HG02571 (cell line): ENCODE data around the gene KHSRP.
"Not testable (repeated sequence)": the region's sequence is repeated elsewhere in the genome, so short reads cannot be mapped to it uniquely, and the experiment has no call there.

Experiments used
- ATAC-seq: cut with Tn5 transposase; IDR thresholded peaks from one replicate; pipeline ENCODE4 v1.9.1; 2021; ENCODE audit warnings: mild to moderate bottlenecking, moderate library complexity; ENCODE audit not compliant: unreplicated experiment

Gene KHSRP

DNA sequence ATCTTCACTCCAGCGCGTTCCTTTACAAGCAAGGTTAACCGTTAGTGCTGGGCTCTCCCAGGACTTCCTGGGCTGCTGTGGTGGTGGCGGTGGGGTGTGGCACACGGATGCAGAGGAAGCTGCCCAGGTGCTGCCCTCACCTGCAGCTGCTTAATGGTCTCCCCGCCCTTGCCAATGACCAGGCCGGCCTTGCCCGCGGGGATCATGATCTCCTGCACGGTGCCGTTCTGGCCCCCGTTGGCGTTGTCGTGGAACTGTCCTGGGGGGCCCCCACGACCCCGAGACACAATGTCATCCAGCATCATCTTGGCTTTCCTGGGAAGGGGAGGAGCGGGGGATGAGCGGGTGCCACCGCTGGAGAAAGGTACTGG is 6.1 kb downstream of the KHSRP start:
- ATAC-seq: no peak

DNA sequence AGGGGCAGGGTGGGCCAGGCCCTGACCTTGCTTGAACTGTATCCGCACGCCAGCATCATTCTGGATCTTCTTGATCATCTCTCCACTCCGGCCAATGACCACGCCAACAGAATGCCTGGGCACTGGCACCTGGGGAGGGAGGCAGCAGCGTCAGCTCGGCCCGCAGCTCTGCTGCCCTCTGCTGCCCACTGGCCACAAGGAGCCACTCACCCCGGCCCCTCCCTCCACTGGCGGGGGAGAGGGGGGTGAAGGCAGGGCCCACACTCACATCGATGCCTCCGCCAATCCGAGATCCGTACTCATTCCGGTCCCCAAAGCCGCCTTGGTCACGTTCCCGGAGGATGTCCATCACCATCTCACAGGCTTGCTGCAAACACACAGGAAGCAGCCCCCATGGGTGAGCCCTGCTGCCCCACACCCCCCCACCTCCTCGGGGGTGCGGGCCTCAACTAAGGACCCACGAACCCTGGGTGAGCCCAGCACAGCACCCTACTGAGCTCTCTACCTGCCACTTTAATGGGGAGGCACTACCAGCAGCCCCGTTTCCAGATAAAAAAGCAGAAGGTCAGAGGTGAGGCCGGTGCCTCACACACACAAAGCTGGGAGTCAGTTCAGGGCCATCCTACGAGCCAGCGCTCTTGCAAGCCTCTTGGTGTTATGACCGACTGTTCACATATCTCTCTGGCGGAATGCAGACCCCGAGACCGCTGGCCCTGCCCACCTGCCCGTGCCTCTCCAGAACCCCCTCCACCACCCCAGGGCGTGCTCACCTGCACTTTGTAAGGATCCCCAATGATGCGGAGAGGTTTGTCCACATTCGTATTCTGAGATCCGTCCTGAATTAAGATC is 6.7 kb downstream of the KHSRP start:
- ATAC-seq: no peak

DNA sequence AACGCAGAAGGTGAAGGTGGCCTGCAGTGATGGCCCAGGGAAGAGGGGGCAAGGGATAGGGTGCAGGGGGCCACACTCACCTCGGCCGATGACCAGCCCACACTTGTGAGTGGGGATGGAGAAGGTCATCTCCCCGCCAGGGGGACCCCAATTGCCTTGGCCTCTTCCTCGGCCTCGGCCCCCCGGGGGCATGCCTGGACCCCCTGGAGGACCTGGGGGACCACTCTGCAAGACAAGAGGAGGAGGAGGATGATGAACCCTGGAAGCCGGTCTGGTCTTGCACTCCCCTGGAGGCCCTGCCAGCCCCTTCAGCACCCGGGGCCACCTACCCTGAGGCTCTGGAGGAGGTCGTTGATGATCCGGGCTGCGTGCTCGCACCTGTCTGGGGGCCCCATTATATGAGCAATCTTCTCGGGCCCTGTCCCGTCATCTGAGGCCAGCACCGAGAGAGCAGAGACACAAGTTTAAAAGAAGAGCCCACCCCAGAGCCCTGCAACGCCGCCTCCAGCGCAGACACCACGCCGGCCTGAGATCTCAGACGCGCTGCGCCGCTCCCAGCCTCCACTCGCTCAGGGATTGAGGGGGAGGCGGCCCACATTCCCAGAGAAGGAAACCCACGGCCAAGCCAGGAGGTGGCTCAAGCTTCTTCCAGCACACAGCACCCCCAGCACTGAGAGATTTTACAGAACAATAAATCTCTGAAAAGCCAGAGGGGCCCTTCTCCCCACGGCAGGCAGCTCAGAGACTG is 7.8 kb downstream of the KHSRP start:
- no peak for ATAC-seq

DNA sequence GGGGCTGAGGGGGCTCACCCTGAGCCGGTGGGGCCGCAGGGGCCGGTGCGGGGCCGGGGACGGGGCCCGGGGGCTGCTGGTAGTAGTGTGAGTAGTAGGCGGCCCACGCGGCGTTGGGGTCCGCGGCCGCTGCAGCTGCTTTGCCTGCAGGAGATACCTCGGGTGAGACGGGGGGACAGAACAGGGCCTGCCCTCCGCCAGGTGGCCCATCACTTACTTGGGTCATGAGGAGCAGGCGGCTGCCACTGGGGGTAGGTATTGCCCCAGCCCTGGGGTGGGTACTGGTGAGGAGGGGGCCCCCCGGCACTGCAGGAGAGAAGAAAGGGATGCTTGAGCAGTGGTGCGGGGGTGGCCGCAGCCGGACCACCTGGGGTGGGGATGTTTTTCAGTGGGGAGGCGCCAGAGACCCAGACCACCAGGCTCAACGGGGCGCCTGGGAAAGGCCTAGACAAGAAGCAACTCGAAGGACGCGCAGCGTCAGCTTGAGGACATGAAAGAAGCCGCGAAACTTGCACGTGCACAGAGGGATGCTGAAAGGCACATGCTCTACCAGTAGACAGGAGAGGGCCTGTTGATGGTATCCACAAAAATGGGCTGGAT is 8.9 kb downstream of the KHSRP start:
- ATAC-seq: no peak

DNA sequence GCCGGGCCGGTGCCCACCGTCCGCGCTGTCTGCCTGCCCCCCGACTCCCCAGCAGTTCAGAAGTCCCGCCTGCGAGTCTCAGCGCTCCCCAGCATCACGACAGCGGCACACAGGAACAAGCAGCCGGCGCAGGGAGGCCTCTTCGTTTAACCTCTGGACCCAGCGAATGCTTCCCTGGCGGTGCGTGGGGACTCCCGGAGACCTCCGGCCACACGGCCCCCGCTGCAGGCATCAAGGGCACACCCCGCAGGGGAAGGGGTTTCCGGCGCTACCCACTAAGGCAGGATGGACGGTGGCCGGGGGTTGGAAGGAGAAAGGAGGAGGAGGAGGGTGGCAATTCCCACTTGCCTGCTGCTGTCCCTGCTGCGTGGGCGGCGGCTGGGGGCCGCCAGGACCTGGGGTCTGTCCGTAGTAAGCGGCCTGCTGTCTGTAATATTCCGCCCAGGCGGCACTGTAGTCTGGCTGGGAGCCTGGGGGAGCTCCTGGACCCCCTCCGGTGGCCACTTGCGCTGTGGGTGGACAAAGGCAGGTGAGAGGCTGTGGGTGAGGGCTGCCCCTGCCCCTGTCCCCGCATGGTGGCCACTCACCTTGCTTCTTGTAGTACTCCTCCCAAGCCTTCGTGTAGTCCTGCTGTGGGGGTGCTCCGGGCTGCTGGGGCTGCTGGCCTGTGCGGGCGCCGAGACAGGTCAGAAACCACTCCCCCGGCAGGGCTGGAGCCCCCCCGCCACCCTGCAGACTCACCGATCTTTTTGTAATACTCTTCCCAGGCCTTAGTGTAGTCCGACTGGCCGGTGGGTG is 9.6 kb downstream of the KHSRP start:
- ATAC-seq: no peak

DNA sequence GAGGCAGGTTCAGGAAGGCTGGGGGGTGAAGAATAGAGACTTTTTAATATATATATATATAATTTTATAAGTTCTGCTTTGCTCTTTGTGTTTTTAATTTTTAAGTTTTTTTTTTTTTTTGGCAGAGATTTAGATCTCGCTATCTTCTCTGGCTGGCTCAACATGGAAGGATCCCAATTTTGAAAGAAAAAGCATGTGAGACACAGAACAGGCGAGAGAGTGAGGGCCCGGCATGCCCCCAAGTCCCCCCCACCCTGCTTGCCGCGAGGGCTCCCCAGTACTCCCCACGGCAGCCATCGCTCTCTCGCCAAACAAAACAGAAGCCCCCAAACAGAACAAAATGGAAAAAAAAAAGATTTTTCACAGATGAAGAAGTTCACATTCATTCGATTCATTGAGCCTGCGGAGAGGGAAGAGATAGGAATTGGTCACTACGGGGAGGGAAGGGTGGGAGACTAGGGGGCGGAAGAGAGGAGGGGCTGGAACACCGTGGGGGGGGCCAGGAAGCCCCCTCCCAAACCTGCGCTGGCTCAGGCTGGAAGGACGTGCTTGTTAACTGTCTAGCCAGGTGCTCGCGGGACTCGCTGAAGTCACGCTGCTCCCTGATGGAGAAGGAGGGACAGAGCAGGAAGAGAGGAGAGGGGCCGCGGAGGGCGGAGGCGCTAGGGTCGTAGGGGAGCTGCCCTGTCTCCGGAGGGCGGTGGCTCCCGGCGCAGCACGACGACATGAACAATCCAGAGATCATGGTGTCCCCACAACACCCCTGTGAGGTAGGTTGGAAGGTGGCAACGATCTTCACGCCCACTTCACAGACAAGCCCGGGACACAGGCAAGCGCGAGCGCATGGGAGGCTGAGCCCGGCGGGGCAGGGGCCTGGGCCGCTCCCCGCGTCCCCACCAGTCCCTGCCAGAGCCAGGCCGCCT is 10.6 kb downstream of the KHSRP start:
- no peak for ATAC-seq

DNA sequence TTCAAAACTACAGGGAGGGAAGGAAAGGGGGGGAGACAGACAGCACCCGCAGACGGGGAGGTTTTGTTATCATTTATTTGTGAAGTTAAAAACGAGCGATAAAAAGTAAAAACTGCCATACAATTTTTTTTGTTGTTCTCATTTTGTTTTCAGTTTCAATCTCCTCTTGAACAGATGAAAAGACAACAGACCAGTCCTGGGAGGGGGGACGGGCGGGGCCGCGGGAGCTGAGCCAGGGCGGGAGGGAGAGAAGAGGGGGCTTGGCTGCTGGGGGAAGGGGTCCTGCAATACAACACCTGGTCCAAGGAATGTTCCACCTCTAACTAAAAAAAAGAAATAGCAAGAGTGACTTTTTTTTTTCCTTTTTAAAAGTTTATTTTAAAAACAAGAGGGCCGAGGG is 11.3 kb downstream of the KHSRP start:
- no peak for ATAC-seq

DNA sequence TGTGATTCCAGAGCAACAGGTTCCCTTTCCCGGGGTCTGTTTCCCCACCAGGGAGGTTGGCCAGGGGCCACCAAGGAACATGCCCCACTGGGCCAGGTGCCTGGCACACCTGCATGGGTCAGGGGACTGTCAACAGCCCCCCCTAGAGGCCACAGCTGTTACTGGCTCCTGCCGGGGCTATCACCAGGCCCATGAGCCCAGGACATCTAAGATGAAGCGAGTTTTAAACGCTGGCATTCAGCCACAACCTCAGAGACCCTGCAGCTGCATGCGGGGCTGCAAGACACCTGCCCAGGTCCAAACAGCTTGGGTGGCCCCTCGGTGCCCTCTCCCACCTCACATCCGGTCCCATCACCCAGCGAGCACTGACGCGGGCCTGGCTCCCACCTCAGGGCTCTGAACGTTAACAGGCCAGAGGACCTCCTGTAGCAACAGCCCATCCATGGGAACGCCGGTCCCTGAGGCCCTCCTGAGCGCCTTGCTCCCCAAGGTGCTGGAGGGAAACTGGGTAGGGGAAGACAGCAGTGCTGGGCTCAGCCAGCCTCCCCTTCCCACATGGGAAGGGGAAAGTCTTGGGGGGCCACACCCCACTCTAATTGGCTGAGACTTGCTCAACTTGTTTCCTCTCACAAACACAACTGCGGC is 12.0 kb downstream of the KHSRP start:
- no peak for ATAC-seq

DNA sequence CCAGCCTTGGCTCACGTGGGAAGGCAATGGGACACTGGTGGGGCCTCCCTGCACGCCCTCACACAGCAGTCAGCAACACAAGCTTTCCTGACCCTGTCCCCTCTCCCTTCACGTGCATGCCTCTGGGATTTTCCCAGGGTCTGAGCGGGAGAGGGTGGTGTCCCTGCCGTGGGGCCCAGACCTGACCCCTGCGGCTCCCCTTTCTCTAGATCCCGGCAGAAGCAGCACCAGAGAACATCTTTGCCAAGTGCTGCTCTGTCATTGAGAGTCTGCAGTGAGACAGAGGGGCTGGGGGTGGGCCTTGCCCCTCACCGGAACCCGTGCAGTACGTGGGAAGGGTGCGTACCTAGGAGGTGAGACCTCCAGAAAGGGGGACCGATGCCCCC is 12.6 kb downstream of the KHSRP start:
- ATAC-seq: no peak

DNA sequence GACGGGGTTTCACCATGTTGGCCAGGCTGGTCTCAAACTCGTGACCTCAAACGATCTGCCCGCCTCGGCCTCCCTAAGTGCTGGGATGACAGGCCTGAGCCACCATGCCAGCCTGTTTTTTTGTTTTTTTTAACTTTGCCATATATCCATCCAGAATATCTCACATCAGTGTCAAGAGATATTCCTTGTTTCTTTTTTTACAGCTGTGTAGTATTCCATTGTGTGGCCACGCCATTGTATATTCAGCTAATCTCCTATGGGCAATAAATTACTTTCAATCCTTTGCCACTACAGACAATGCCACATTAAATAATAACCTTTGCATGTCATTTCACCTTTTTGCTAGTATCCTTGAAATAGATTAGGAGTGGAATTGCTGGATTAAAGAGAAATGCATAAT is 15.3 kb downstream of the KHSRP start:
- no peak for ATAC-seq

DNA sequence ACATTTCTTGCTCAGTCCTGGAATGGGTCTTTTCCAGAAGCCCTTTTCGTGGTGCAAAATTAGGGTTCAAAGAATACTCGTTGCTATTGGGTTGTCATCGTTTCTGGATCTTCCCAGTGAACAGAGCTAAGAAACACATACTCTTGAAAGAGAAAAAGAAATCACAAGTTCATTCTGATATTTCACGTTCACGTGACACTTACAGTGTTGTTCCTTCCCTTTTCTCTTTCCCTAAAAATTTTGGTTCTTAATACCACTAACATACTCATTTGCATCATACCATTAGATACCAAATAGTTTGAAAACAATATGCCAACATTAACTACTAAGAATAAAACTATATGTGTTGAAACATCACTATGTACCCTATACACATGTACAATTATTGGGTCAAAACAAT is 18.2 kb downstream of the KHSRP start:
- ATAC-seq: no peak

DNA sequence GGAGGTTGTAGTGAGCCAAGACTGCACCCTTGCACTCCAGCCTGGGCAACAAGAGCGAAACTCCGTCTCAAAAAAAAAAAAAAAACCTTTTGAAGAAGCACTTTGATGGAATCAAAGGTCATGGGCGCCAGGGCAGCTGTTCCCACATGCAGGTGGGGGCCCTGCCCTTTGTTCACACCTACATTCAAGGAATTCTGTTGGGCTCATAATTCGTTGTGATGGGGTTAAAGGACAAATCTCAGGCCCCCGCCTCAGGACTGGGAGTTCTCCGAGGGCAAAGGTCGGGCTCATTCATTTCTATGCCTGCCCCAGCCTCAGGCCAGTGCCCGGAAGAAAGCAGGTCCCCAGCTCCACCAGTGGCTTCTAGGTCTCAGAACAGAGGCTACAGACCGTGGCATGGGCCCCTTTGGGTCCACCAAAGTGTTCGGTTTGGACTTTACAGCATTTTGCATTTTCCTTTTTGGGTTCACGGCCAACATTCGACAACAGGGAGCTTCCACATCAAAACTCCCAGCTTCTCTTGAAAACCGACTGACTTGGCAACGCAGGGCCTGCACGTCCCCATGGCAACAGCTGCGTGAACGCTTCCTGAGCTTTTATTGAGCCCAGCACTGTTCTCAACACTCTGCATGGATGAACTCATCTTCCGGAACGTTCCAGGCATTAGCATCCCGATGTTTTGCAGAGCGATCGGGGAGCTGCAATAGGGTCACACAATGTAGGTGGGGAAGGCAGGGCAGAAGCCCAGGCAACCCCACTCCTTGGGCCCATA is 21.6 kb downstream of the KHSRP start:
- no peak for ATAC-seq

DNA sequence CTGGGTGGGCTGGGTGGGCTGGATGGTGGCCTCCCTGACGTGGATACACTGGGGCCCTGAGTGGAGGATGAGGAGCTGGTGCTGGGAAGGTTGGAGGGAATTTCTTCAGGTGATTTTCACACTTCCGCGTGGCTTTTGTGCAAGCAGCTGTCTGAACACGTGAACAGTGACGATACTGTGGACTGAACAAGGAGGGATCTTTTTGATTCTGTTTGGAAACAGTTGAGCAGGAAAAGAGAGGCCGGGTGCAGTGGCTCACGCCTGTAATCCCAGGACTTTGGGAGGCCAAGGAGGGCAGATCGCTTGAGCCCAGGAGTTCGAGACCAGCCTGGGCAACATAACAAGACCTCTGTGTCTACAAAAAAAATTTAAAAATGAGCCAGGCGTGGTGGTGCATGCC is 22.6 kb downstream of the KHSRP start:
- no peak for ATAC-seq

DNA sequence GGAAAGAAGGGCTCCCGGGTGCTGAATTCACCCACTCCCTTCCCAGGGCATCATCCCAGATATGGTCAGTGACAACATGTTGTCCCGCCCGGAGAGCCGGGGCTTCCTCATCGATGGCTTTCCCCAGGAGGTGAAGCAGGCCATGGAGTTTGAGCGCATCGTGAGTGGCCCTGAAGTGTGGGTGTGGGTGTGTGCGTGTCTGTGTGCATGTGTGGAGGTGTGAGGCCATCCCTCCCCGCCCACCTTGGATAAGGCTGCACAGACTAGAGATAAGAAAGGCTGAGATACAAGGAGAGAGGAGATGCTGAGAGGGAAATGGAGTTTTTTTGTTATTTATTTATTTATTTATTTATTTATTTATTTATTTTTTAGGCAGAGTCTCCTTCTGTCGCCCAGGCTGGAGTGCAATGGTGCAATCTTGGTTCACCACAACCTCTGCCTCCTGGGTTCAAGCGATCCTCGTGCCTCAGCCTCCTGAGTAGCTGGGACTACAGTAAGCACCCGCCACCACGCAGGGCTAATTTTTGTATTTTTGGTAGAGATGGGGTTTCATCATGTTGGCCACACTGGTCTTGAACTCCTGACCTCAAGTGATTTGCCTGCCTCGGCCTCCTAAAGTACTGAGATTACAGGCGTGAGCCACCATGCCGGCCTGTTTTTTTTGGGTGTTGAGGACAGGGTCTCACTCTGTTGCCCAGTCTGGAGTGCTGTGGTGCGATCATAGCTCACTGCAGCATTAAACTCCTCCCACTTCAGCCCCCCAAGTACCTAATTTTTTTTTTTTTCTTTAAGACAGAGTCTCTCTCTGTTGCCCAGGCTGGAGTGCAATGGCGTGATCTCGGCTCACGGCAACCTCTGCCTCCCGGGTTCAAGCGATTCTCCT is 24.3 kb downstream of the KHSRP start:
- not testable (repeated sequence) for ATAC-seq

DNA sequence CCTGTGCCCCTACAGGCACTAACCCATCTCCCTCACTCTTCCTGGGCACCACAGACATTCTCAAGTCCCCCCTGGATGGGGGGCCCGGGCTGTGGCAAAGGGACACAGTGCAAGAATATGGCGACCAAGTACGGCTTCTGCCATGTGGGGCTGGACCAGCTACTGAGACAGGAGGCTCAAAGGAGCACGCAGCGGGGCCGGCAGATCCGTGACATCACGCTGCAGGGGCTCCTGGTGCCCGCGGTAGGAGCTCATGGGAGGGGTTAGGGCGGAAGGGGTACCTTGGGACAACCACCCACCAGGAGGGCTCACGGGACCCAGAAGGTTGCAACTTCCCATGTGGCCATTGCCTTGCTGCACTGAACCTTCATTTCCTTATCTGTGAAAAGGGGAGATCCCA is 28.3 kb downstream of the KHSRP start:
- ATAC-seq: no peak

DNA sequence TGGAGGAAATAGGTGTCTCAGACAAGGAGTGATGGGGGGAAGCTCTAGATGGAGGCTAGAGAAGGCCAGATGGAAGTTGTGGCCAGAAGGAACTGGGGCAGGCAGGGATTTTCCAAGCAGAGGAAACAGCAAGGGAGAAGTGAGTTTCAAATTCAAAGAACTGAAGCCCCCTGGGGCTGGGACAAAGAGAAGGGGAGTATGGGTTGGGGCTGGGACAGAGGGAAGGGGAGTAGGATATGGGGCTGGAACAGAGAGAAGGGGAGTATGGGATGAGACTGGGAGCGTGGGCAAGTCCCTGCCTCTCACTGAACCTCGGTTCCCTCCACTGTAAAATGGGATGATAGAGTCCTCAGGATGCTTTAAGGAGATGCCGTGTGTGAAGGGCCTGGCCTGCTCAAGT is 29.8 kb downstream of the KHSRP start:
- no peak for ATAC-seq

DNA sequence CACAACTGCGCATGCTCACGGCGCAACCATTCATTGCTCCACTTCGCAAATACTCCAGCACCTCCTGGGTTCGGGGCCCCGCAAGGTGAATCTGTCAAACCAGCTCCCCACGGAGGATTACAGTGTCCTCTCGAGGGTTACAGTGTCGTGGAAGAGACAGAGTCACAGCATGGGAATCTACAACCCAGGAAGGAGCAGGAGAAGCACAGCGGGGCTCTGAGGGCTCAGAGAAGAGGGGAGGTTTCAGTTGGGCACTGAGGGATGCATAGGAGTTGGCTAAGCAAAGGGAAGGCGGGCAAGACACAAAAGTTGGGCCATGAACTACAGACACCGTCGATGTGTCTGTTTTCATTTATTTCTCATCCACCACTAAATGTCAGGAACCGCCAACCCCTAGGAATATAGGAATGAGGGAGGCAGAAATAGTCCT is 30.6 kb downstream of the KHSRP start:
- no peak for ATAC-seq
